Stimulated activated CD8-positive, alpha-beta memory T cell treated with anti-CD3 and anti-CD28 coated beads, Interleukin-15, amount 100 ng/mL, for 4 hours (primary cell): ENCODE results near the gene CD58.

Experiments used
- DNase-seq, 2 donors: peaks; one replicate each; pipeline ENCODE4 v3.0.0-alpha.2; 2020; ENCODE audit warnings: low read depth in 2 of 2

The CD58 gene

DNA sequence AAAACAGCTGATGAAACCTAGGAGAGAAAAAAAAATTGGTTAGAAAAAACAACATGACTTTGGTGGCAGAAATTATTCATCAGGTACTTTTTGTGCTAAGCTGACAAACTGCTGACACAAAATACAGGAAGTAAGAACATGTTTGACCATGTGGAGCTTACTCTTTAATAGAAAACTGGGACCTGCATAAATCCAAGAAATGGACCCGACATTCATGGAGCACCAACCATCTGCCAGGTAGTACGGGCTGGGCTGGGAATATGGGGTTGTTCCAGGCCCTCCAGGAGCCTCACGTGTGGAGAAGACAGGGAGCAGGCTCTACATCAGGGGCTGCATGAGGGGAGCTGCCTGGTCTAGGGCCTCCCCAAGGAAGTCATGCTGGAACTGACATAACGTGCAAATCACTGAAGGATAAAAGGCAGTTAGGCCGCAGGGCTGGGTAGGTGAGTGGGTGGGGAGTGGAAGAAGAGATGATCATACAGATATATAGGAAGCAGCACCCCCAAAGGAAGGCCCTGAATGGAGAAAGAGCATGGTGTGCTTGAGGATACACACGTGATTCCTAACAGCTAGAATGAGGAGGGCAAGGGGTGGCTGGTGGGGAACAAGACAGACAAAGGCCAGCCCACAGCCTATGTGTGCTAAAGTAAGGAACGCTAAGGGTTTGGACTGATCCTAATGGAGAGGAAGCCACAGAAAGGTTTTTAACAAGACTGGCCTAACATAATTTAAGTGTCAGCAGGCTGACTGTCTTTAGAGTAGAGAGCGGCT, 26.1 kb downstream of the CD58 start:
- no peak for DNase-seq

DNA sequence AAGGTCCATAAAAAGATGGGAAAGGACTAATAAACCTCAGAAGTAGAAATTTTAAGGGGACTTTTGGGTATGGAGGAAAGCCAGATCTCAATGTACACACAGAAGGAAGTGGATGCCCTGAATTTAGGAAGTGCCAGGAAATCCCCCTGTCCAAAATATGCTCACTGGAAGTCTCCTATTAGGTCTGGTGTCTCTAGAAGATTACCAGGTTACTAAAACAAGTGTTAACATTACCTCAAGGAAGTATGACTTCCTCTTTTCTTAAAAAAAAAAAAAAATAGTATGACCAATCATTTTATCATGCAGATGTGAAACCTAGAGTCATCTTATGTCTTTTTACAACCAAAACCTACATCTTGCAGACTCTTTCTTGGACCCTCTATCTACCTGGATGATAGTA, 30.7 kb downstream of the CD58 start:
- DNase-seq = no peak

DNA sequence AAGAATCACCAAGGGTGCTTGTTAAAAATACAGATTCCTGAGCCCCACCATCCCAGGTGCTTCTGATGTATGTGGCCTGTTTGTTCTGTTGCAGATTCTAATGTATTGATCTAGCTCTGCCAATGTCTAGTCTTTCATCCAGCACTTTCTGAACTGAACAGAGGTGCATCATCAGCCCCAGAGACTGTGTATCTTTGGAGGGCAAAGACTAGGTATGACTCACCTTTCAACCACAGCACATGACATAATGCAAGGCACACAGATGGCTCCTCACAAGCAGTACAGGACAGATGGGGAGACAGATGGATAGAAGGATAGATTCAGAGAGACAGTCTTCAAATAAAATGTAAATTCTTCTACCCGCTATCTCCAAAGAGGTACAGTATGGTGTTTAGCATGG, 32.3 kb downstream of the CD58 start:
- DNase-seq = peak in 1 of 2 donors; percentile 30

GRCh38 chr1:116537898-116538297, 32.9 kb downstream of the CD58 start:
- no peak for DNase-seq

DNA sequence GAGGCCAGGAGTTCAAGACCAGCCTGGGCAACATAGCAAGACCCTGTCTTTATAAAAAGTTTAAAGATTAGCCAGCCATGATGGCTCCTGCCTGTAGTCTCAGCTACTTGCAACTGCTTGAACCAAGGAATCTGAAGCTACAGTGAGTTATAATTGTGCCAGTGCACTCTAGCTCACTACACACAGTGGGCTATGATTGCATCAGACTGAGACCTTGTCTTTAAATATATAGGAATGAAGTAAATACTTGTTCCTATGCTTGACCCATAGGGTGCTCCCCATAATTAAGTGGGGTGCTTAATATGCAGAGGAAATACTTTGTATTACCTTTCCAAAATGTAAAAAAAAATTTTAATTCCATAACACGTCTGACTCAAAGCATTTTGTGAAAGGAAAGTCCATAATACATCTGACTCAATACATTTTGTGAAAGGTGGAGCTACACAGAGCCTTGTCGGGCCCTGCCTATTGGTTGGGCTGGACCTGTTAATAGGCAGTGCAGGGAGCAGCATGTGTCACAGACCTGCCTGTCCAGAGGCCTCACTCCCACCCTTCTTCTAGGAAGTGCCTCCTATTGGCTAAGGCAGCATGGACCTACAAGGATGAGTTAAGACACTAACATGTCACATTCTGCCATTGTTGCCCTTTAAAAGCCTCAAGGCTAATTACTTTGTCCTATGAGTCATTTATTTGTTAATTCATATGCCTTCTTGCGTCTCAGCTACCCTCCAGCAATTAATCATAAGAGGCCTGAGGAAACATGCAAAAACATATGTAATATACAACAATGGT, 33.6 kb downstream of the CD58 start:
- DNase-seq = no peak

- no peak for DNase-seq
Observed at GRCh38 chr1:116534014-116534739, 36.6 kb downstream of the CD58 start.

DNA sequence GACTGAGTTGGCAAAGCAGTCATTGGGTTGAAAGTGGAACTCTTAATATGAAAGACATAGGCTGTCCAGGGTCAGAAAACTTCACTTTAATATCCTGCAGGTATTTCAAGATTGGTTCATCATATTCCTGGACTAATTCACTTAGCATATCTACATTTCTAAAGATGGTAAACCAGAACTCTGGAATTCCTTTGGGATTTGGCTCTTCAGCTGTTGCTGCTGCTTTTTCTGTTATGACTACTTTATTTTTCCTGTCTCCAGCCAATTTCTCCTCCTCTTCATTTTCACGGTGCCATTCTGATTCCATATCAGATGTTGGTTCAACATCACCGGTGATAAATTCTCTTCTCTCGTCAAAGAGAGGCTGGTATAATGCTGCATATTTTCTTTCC, 37.4 kb downstream of the CD58 start:
- no peak for DNase-seq

DNA sequence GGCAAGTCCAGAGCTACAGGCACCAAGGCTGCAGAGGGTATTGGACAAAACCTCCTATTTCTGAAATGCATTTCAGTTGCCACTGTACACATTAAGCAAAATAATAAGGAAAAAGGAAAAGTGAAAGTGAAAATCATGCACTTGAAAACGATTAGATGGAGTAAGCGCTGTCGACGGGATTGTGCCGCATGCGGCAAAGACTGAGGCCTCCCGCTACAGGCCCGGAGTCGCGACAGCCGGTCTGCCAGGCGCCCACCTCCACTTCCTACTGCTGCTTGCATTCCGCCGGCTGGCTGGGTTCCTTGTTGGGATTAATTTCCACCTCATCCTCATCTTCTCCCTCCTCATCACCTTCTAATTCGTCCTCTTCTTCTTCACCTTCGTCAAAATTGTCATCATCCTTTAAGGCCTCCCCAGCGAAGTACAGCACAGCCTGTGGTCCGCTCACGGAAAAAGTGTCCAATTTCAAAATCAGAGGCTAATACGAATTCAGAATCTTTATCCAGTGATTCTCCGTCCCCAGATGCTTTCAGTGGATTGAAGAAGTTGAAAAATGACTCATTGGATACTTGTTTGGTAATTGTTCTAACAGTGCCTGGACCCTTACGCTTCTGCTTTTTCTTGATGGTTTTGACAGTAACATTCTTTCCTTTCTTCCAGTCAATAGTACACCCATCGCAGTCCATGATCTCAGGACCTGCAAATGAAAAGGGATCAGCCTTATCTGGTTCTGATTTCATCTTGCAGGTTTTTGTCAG, 38.0 kb downstream of the CD58 start:
- DNase-seq = no peak

- DNase-seq = no peak
Observed at GRCh38 chr1:116531917-116532316, 38.9 kb downstream of the CD58 start.

GRCh38 chr1:116529681-116530080, 41.1 kb downstream of the CD58 start:
- no peak for DNase-seq

DNA sequence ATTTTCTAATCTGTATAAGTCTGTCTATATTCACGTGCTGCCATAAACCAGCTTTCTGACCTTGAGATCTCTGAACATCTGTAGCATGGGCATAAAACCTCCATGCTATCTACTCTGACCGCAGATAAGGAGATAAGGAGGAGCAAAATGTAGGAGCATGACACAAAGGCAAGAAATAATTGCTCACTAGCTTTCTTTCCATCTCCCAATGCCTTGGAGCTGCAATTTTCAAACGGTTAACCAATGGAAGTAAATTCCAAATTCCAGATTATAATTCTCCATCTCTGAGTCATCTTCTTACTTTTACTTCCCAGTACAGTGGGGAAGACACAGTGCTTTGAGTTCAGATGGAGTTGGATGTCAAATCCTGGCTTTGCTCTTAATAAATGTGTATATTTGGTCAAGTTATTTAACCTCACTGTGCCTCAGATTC, 41.6 kb downstream of the CD58 start:
- no peak for DNase-seq

- no peak for DNase-seq
Observed at GRCh38 chr1:116528329-116529083, 42.3 kb downstream of the CD58 start.

DNA sequence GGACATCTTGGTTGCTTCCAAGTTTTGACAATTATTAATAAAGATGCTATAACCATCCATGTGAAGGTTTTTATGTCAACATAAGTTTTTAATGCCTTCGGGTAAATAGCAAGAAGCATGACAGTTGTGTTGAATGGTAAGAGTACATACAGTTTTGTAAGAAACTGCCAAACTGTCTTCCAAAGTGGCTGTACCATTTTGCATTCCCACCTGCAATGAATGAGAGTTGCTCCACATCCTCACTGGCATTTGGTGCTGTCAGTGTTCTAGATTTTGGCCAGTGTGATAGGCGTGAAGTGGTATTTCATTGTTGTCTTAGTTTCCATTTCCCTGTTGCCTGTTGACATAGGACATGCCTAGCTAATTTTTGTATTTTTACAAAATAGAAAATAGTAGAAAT, 45.4 kb downstream of the CD58 start:
- no peak for DNase-seq

GRCh38 chr1:116521186-116521585, 49.6 kb downstream of the CD58 start:
- no peak for DNase-seq

DNA sequence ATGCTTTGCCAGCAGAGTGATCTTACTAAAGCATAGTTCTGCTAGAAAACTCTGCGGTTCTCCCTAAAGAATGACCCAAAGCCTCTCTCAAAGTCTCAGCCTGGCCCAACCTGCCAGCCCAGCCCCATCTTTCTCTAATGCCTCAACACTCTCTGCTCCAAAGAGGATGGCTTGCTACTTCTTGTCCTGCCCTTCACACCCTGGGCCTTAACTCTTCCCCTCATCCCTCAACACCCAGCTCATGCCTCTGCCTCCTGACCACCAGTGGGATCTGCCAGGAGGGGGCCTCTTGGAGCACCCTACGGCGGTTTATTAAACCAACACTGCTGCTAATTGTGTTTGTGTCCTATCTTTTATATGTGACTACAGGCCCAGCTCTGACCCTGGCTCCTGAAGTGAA, 52.4 kb downstream of the CD58 start:
- DNase-seq = no peak

DNA sequence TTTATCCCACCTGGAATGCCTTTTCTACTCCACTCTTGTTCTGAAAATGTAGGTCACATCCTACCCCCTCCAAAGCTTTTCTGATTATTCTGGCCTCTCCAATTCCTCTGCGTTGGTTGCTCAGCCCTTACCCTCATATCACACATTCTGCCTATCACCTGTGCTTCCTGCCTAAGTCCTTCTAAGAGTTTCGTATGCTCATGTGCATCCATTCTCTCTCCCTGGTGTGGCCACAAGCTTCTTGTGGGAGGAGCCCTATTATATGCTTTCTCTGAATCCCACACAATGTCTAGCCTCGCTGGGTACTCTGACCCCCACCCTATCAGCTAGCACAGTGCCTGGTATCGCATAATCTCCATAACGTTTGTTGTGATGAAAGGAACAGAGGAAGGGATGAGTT, 54.2 kb downstream of the CD58 start:
- no peak for DNase-seq

GRCh38 chr1:116515702-116516101, 55.1 kb downstream of the CD58 start:
- DNase-seq = no peak

GRCh38 chr1:116514708-116515525, 55.9 kb downstream of the CD58 start:
- no peak for DNase-seq

DNA sequence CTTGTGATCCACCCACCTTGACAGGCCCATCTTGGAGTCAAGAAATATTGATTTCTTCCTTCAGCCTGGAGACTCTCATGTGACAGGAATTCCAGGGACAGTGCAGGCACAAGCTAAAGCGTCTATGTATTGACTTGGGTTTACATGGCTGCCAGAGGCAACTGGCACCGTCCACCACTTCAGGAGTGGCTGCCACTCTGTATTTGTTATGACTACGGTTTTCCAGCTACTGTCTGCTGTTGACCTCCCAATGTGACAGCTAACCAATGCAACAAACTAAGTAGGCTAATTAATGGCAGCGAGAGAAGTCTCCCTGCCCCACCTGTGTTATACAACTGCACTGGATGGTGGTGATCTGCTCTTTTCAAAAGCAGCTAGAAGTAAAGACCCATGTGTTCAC, 56.9 kb downstream of the CD58 start:
- DNase-seq = no peak

DNA sequence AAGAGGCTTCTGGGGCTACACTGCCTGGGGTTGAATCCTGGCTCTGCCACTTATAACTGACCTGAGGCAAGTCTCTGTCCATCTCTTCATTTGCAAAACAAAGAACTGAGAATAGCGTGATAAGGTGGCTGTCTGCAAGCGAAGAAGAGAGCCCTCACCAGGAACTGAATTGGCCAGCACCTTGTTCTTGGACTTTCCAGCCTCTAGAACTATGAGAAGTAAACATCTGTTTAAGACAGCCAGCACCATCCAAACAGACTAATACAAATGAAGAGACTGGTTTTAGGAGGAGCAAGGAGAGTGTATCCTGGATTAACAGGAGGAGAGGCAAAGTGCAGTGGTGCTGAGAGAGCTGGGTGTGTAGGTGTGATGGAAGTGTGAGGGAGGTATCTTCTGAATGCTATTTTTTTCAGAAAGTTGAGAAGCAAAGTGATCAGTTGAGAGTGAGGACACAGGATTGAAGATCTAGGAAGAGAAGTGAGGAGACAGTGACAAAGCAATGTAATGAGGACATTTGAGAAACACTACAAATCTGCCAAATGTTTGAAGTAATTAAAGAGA, 59.3 kb downstream of the CD58 start:
- no peak for DNase-seq
